H9 (cell line): ENCODE results near the gene TEX28. TPM values are rescaled to one million over a fixed set of nuclear protein-coding genes. Genes with fewer than 3 reads are reported as not detected.

ENCODE experiments used
- DNase-seq: peaks from one replicate; pipeline ENCODE4 v3.0.0-alpha.2; 2017
- H2AFZ ChIP-seq: one replicate; pipeline ENCODE4 v1.6.1; 2013; ENCODE audit warnings: mild to moderate bottlenecking, low read length, control low read depth, moderate library complexity
- H2AK5ac ChIP-seq: 2 replicates; pipeline ENCODE4 v1.6.1; 2013; ENCODE audit warnings: low read length, control low read depth, mixed read lengths; ENCODE audit not compliant: insufficient read length
- H2BK120ac ChIP-seq: one replicate; pipeline ENCODE4 v1.6.1; 2013; ENCODE audit warnings: low read depth, mild to moderate bottlenecking, low read length, control low read depth, inconsistent platforms; ENCODE audit not compliant: poor library complexity, severe bottlenecking
- H2BK12ac ChIP-seq: 2 replicates; pipeline ENCODE4 v1.6.1; 2013; ENCODE audit warnings: low read length, control low read depth, mixed read lengths, low read depth; ENCODE audit not compliant: insufficient read length
- H2BK15ac ChIP-seq: 2 replicates; pipeline ENCODE4 v1.6.1; 2013; ENCODE audit warnings: low read depth, low read length, control low read depth
- H2BK20ac ChIP-seq: one replicate; pipeline ENCODE4 v1.6.1; 2013; ENCODE audit warnings: low read depth, mild to moderate bottlenecking, low read length, control low read depth, inconsistent platforms; ENCODE audit not compliant: poor library complexity, severe bottlenecking
- H2BK5ac ChIP-seq: 2 replicates; pipeline ENCODE4 v1.6.1; 2013; ENCODE audit warnings: low read length, control low read depth, mixed read lengths; ENCODE audit not compliant: insufficient read length
- H3K14ac ChIP-seq: 2 replicates; pipeline ENCODE4 v1.6.1; 2013; ENCODE audit warnings: low read length, control low read depth; ENCODE audit not compliant: insufficient read depth
- H3K18ac ChIP-seq: 2 replicates; pipeline ENCODE4 v1.6.1; 2013; ENCODE audit warnings: low read depth, mild to moderate bottlenecking, mixed read lengths, low read length, control low read depth; ENCODE audit not compliant: insufficient read length
- H3K23ac ChIP-seq: 2 replicates; pipeline ENCODE4 v1.6.1; 2013; ENCODE audit warnings: low read length, control low read depth, mixed read lengths, low read depth; ENCODE audit not compliant: insufficient read length
- H3K23me2 ChIP-seq: 2 replicates; pipeline ENCODE4 v1.6.1; 2013; ENCODE audit warnings: low read depth, mild to moderate bottlenecking, mixed read lengths, low read length, control low read depth; ENCODE audit not compliant: insufficient read length, poor library complexity, severe bottlenecking
- H3K27ac ChIP-seq: 2 replicates; pipeline ENCODE4 v1.5.1; 2013; ENCODE audit warnings: low read length, control low read depth, mixed read lengths, low read depth; ENCODE audit not compliant: insufficient read length
- H3K27me3 ChIP-seq: 2 replicates; pipeline ENCODE4 v1.6.1; 2013; ENCODE audit warnings: low read length, control low read depth, inconsistent platforms; ENCODE audit not compliant: insufficient read depth
- H3K4ac ChIP-seq: 2 replicates; pipeline ENCODE4 v1.6.1; 2013; ENCODE audit warnings: low read depth, mild to moderate bottlenecking, control low read depth, inconsistent platforms, low read length, moderate library complexity
- H3K4me1 ChIP-seq: 2 replicates; pipeline ENCODE4 v1.6.1; 2013; ENCODE audit warnings: low read length, control low read depth, inconsistent platforms; ENCODE audit not compliant: insufficient read depth
- H3K4me2 ChIP-seq: 2 replicates; pipeline ENCODE4 v1.6.1; 2013; ENCODE audit warnings: low read length, control low read depth, mixed read lengths; ENCODE audit not compliant: insufficient read length, insufficient read depth
- H3K56ac ChIP-seq: 2 replicates; pipeline ENCODE4 v1.6.1; 2013; ENCODE audit warnings: low read depth, mild to moderate bottlenecking, mixed read lengths, low read length, control low read depth; ENCODE audit not compliant: insufficient read length
- H3K79me1 ChIP-seq: 2 replicates; pipeline ENCODE4 v1.6.1; 2013; ENCODE audit warnings: low read depth, mild to moderate bottlenecking, moderate library complexity, low read length, control low read depth, inconsistent platforms; ENCODE audit not compliant: insufficient read depth, poor library complexity, severe bottlenecking
- H3K79me2 ChIP-seq: 2 replicates; pipeline ENCODE4 v1.6.1; 2013; ENCODE audit warnings: low read length, control low read depth, inconsistent platforms; ENCODE audit not compliant: insufficient read depth
- H3K9ac ChIP-seq: 2 replicates; pipeline ENCODE4 v1.6.1; 2013; ENCODE audit warnings: low read length, control low read depth, mixed read lengths; ENCODE audit not compliant: insufficient read length; ENCODE audit errors: extremely low read depth
- H3K9me3 ChIP-seq: one replicate; pipeline ENCODE4 v1.6.1; 2013; ENCODE audit warnings: low read depth, low read length, inconsistent platforms; ENCODE audit not compliant: control insufficient read depth
- H3T11ph ChIP-seq: one replicate; pipeline ENCODE4 v1.6.1; 2013; ENCODE audit warnings: mild to moderate bottlenecking, low read length, control low read depth, inconsistent platforms
- H4K20me1 ChIP-seq: one replicate; pipeline ENCODE4 v1.6.1; 2013; ENCODE audit not compliant: control insufficient read depth, insufficient read length, insufficient read depth
- H4K5ac ChIP-seq: 2 replicates; pipeline ENCODE4 v1.6.1; 2013; ENCODE audit warnings: low read depth, mild to moderate bottlenecking, mixed read lengths, low read length, control low read depth; ENCODE audit not compliant: insufficient read length
- H4K8ac ChIP-seq: replicated peaks from 2 replicates; pipeline ENCODE4 v1.6.1; 2013; ENCODE audit warnings: low read length, control low read depth, mixed read lengths, low read depth; ENCODE audit not compliant: insufficient read length
- H4K91ac ChIP-seq: 2 replicates; pipeline ENCODE4 v1.6.1; 2013; ENCODE audit warnings: low read depth, mild to moderate bottlenecking, moderate library complexity, mixed read lengths, low read length, control low read depth; ENCODE audit not compliant: insufficient read length
- H3K27ac Mint-ChIP-seq, 3 experiments: 2 replicates in 2 of 3; 3 replicates in 1 of 3; pipeline ENCODE4 v1.8.0; 2020 to 2021; ENCODE audit warnings: mixed read lengths in 3 of 3, mild to moderate bottlenecking in 1 of 3, moderate library complexity in 1 of 3
- H3K27me3 Mint-ChIP-seq: 2 replicates; pipeline ENCODE4 v1.8.0; 2021; ENCODE audit warnings: low read depth, mild to moderate bottlenecking, moderate library complexity, mixed read lengths
- H3K36me3 Mint-ChIP-seq, 3 experiments: 2 replicates in 2 of 3; 3 replicates in 1 of 3; pipeline ENCODE4 v1.8.0; 2020 to 2021; ENCODE audit warnings: low read depth in 3 of 3, mixed read lengths in 3 of 3; ENCODE audit not compliant: insufficient read depth in 1 of 3
- H3K4me1 Mint-ChIP-seq, 2 experiments: 2 replicates each; pipeline ENCODE4 v1.8.0; 2020; ENCODE audit warnings: mixed read lengths in 2 of 2
- H3K4me3 Mint-ChIP-seq, 2 experiments: 2 replicates in 1 of 2; 3 replicates in 1 of 2; pipeline ENCODE4 v1.8.0; 2020 to 2021; ENCODE audit warnings: mild to moderate bottlenecking in 2 of 2, mixed read lengths in 2 of 2, moderate library complexity in 1 of 2
- H3K9me3 Mint-ChIP-seq, 2 experiments: 2 replicates in 1 of 2; 3 replicates in 1 of 2; pipeline ENCODE4 v1.8.0; 2020; ENCODE audit warnings: mild to moderate bottlenecking in 2 of 2, mixed read lengths in 2 of 2, moderate library complexity in 1 of 2
- CTCF ChIP-seq: fragments of 200-600 bp; sonication (generic); conservative IDR thresholded peaks from 3 replicates; pipeline ENCODE4 v1.8.0; 2021; ENCODE audit warnings: antibody characterized with exemption, mild to moderate bottlenecking
- WGBS: extraction: QIAGEN DNeasy Blood & Tissue Kit; methylation state at CpG from one replicate; pipeline ENCODE4 v1.1.7; 2013; ENCODE audit warnings: missing lambda C conversion rate, low lambda C conversion rate, mixed read lengths; ENCODE audit not compliant: insufficient read length; ENCODE audit errors: extremely low coverage; 5-methylcytosine and 5-hydroxymethylcytosine counted together
- total RNA-seq: library from RNA; stranded (reverse); gene quantifications from 2 replicates; pipeline ENCODE4 v1.2.1, GENCODE V29; 2021

The TEX28 gene
- total RNA-seq, 1 experiment from 2014 or later: not detected

- H2AFZ ChIP-seq: no peak overlapping the region
- Mint-ChIP-seq H3K27ac (no peak overlapping the region), H3K4me1 (peaks cover 0 to 9% of the 10 kb centered on the region in 2 experiments; a peak in 2 of 4 replicates), H3K36me3 (peaks cover 0 to 2% (median 0%) of the 10 kb centered on the region in 3 experiments; a peak in 2 of 7 replicates), H3K27me3 (peaks cover 12% of the 10 kb centered on the region), H3K4me3 (no peak overlapping the region), H3K9me3 (peaks cover 78 to 83% of the 10 kb centered on the region in 2 experiments)
- H3T11ph ChIP-seq: no peak overlapping the region
- no peak overlapping the region for H2AK5ac ChIP-seq
- no peak overlapping the region for H3K23ac ChIP-seq
- H4K5ac ChIP-seq: no peak overlapping the region
- no CpG with 5 or more reads among the region's 3 CpGs for WGBS
- H4K91ac ChIP-seq: no peak overlapping the region
- H3K79me2 ChIP-seq: no peaks in the 10 kb centered on the region
- H3K9ac ChIP-seq: no peak overlapping the region
- no peak overlapping the region for H2BK5ac ChIP-seq
- H3K4me2 ChIP-seq: no peak overlapping the region
- no peak overlapping the region for H4K8ac ChIP-seq
- no peaks in the 10 kb centered on the region for H3K27me3 ChIP-seq
- no peak overlapping the region for H2BK15ac ChIP-seq
- no peak overlapping the region for H3K4ac ChIP-seq
- no peaks in the 10 kb centered on the region for H3K23me2 ChIP-seq
- H3K9me3 ChIP-seq: peaks cover 47% of the 10 kb centered on the region
- H3K56ac ChIP-seq: no peak overlapping the region
- DNase-seq: no peak
- no peak overlapping the region for H2BK12ac ChIP-seq
- no peak overlapping the region for H3K14ac ChIP-seq
- no peak overlapping the region for H3K27ac ChIP-seq
- no peak overlapping the region for H2BK120ac ChIP-seq
- no peak for TF ChIP-seq CTCF
- no peak overlapping the region for H3K18ac ChIP-seq
- H3K79me1 ChIP-seq: no peaks in the 10 kb centered on the region
- H3K4me1 ChIP-seq: no peaks in the 10 kb centered on the region
- no peaks in the 10 kb centered on the region for H4K20me1 ChIP-seq
- no peak overlapping the region for H2BK20ac ChIP-seq
Observed at GRCh38 chrX:154315416-154315815, 20.5 kb upstream of the TEX28 start.
